GM19324 (cell line): ENCODE results near the gene MRPS18A.
A peak's percentile ranks its signal among the peaks of the same experiment; 100 is the strongest.
"Not testable (repeated sequence)": the region's sequence is repeated elsewhere in the genome, so short reads cannot be mapped to it uniquely, and the experiment has no call there.

Source experiments
- ATAC-seq: cut with Tn5 transposase; IDR thresholded peaks from one replicate; pipeline ENCODE4 v1.9.1; 2021; ENCODE audit warnings: mild to moderate bottlenecking, moderate library complexity; ENCODE audit not compliant: unreplicated experiment, low FRiP score

The MRPS18A gene

DNA sequence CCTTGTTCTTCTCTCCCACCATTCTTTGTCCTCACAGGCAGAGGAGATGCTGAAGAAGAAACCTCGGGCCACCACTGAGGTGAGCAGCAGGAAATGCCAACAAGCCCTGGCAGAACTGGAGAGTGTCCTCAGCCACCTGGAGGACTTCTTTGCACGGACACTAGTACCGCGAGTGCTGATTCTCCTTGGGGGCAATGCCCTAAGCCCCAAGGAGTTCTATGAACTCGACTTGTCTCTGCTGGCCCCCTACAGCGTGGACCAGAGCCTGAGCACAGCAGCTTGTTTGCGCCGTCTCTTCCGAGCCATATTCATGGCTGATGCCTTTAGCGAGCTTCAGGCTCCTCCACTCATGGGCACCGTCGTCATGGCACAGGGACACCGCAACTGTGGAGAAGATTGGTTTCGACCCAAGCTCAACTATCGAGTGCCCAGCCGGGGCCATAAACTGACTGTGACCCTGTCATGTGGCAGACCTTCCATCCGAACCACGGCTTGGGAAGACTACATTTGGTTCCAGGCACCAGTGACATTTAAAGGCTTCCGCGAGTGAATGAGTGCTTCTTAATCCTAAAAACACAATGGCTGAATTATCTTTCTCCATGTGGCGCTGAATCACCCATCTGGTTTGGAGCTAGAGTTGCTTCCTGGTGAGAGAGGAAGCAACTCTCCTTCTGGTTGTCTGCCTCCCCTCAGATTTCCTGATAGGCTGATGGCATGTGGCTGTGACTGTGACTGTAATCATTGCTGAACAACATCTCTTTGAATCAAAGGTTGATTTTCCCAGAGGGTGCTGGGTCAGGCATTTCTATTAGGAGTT lies 47.4 kb downstream of the MRPS18A start:
- ATAC-seq, result no peak

DNA sequence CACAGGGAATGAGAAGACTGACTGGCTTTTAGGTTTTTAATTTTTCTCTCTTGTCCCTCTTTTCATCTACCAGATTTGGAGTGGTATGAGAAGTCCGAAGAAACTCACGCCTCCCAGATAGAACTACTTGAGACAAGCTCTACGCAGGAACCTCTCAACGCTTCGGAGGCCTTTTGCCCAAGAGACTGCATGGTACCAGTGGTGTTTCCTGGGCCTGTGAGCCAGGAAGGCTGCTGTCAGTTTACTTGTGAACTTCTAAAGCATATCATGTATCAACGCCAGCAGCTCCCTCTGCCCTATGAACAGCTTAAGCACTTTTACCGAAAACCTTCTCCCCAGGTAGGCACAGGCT lies 51.3 kb downstream of the MRPS18A start:
- ATAC-seq, result peak; percentile 10

GRCh38 chr6:43635387-43636307 lies 51.9 kb downstream of the MRPS18A start, which contains the start of gene MAD2L1BP:
Gene MAD2L1BP (plus strand): TSS chr6:43635840. CDS start chr6:43635876, 36 bp downstream.
- ATAC-seq, result peak; percentile 80

- no peak for ATAC-seq
Observed at GRCh38 chr6:43634702-43635303, 52.8 kb downstream of the MRPS18A start.

DNA sequence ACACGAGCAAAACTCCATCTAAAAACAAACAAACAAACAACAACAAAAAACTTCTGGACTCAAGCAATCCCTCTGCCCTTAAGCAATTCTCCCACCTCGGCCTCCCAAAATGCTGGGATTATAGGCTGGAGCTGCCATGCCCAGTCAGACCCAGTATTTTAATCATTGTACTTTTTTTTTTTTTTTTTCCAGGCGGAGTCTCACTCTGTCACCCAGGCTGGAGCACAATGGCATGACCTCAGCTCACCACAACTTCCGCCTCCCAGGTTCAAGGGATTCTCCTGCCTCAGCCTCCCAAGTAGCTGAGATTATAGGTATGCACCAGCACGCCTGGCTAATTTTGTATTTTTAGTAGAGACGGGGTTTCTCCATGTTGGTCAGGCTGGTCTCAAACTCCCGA lies 54.6 kb downstream of the MRPS18A start:
- ATAC-seq, result not testable (repeated sequence)

DNA sequence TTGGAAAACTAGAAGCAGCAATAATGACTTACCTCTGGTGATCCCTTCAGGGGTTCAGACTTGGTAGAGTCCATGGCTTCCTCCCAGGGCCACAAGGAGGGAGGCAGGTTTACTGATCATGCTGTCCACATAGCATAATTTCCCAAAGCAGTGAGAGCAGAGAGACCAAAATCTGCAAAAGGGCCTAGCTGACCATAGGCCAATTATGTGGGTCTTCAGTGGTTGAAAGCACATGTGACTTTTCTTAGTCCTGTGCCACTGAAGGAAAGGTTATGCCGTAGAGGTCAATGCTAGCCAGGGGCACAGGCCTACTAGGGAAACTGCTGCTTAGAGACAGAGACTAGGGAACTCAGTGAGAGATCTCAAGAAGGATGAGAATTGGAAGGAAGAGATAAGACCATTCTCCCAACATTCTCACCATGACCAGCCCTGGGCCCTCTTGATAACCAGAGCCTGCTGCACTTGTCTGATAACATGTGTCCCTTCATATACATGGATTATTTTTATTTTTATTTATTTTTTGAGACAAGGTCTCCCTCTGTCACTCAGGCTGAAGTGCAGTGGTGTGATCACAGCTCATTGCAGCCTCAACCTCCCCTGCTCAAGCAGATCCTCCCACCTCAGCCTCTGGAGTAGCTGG lies 56.5 kb downstream of the MRPS18A start:
- no peak for ATAC-seq

DNA sequence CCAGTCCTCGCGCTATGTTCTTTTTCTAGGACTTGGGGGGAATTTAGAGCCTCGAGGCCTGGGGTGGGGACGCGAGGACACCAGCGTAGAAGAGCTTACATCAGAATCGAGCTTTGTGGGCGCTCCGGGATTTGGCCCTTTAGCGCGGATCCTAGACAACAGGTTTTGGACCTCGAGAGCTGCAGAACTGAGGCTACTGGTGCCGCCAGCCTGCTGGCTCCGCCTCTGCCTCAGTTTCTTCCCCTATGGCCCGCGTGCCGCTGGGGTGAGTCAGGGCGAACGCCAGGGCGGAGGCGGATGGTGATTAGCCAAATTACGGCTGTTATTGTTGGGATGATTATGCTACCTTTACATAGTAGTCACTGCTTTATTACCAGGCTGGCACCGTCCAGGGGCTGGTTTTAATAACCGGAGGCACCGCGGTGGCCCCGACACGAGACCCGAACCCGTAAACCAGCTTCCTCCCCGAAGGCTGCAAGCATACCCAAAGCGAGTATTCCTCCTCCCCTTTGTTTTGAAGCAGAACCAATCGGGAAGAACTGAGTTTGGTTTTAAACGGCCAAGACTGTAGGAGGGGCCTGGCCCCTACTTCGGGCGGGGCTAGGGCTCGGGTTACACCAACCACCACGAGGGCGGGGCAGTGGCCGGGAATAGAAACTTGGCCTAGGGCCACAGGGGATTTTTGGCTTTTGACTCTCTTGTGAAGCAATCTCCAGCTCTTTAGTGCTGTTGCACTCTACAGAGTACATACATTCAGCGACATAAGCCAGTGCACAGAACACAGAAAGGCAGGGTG lies 57.9 kb downstream of the MRPS18A start:
- ATAC-seq, result peak; percentile 66

DNA sequence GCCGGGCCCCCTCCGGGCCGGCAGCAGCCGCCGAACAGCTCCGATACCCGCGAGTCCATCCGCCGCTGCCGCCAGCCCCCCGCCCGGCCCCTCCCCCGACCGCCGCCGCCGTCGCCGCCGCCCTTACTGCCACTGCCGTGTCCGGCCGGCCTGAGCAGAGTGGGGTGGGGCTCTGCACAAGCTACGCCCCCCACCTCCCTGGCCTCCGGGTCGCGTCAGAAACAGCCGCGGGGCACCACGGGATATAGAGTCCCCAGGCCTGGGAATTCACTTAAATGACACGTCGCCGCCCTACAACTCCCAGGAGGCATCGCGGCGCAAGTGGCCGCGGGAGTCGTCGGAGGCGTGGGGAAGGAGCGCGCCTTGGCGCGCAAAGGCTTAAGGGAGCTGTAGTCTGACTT lies 58.5 kb downstream of the MRPS18A start, which contains the start of gene GTPBP2:
Gene GTPBP2 (minus strand): TSS at position 161 of the 401 bp plus-strand sequence. CDS start 102 bp downstream, at position 59.
- ATAC-seq, result peak; percentile 86

GRCh38 chr6:43628393-43629103 lies 59.0 kb downstream of the MRPS18A start:
- peak; percentile 20 for ATAC-seq

DNA sequence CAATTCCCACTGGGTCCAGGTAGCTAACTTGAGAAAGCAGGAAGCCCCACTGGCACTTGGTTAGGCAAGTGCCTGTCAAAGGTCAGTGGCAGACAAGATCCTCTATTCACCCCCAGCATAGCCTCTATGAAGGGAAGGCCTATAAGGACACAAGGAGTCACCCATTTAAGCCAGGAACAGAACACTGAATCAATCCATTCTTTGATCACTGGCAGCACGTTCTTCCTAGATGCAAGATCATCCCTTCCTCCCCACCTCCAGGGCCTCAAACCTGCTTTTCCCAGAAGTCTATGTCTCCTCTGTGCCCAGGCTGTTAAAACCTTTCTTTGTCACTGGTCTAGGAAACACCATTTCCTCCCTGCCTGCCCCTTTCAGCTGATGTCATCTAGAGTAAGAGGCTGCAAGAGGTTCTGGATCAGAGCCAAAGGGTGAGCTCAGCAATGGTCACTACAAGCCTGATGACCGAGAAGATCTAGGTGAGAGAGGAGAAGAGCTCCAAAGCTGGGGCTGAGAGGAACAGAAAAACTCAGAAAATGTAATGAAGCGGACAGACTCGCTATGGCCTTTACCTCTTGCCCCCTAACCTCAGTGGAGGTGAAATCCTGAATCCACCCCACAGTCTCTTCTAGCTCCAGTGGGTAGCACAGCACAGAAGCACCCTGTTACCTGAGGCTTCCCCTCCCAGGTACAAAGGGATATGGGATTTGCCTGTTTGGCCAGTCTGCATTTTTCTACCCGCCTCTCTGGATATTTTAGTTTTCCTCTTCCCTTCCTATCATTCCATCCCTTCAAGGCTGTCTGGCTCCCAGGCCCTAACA lies 60.4 kb downstream of the MRPS18A start:
- ATAC-seq, result no peak

DNA sequence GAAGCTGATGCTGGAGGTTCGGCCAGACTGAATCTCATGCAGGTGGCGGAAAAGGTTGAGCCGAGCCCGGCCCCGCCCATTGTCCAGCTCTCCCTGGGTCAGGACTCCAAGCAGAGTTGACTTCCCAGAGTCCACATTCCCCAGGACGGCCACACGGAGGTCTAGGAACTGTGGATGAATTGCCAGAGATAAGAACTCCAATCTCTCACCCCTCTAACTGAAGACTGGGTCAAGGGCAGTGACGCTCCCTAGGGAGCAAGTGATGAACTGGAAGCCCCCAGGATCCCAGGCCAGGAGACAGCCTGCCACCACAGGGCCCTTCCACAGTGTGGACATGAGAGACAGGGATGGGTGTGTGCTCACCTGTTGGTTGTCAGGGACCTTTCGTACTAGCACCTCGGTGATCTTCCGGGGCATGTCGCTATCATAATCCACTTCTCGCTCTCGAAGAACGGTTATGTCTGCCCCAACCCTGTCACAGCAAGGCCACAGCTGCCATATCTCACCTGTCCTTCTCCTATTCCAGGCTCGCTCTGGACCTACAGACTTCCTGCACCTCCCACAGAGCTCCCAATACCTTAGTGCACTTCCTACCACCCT lies 62.1 kb downstream of the MRPS18A start:
- no peak for ATAC-seq

DNA sequence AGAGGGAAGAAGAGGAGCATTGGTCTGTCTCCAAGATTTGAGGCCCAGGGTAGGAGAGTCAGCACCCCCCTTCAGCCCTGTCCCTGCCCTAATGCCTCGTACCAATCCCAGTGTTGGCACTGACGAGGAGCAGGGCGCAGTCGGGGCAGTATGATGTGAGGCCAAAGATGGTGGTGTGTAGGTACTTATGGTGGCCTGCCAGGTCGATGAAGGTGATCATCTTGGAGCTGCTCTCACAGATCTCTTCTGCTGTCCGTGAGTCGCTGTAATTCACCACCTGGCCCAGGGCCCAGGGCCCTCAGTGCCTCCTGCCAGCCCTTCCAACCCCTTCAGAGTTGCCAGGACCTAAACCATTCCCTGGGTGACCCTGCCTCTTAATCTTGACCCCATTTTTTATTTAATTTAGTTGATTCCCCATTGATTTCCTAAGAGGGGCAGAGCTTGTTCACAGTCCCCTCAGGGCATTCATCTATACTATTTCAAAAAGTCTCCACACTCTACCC lies 62.8 kb downstream of the MRPS18A start:
- ATAC-seq, result no peak

DNA sequence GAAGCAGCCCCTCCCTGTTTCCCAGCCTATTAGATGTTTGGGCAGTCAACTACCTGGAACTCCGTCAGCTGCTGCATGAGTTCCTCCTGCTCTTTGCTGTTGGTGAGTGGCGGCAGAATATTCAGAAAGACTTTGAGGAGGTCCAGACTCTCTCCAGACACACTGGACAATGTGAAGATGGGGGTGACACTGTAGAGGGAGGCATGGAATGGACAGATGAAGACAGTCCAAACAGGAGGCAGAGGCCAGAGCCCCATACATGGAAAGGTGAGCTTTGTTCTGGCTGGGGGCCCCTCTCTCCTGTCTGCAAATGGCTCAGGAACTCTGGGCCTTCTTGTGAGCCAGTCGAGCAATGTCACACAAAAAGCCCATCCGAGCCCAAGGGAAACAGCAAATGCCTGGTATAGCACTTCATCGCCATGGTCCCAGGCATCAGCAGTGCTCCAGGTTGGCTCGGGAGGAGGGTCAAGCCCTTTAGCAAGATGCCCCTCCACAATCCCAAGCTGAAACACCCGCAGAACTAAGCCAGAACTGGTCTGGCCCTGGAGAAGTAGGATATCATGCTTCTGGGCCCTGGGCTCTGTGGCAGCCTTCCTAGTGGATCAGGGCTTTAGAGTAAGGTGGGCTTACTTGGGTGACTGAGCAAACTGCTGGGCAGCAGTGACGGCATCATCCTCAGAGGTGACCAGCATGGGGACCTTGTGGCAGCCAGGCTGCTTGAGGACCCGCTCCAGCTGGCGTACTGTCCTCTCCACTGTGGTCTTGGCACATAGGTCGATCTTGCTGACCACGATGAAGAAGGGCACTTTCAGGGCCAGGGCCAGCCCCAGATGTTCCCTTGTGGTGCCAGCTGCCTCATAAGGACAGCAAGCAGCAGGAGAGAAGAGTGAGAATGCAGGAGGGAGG lies 63.5 kb downstream of the MRPS18A start:
- ATAC-seq, result no peak

DNA sequence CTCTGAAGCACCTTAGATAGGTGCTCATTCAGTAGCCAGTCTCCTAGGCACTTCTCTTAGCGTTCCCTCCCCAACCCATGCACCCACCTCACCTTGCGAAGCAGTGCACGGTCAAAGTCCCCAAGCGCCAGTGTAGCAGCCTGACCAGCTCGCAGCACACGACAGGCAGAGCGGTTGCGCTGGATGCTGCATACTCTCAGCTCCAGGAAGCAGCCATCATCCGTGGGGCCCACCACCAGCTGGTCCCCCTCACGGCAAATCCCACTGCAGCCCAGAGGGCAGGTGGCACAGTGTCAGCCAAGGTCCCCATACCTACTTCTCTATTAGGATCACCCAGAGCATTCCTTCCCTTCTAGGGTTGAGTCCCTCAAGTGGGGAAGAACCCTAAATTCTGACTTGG lies 65.0 kb downstream of the MRPS18A start:
- no peak for ATAC-seq

GRCh38 chr6:43621836-43622180 lies 65.8 kb downstream of the MRPS18A start:
- no peak for ATAC-seq
